Measurements from ENCODE around the gene APOBEC2. TPM values are rescaled to one million over a fixed set of nuclear protein-coding genes. Genes with fewer than 3 reads are reported as not detected.
A peak's percentile ranks its signal among the peaks of the same experiment; 100 is the strongest.

APOBEC2 gene
- total and polyA plus RNA-seq, 9 of the 15 experiments (the other 6 are each of a cell fraction or from before 2014, with no cell fraction given): 0.25 to 1.6 TPM; not detected in 7

GRCh38 chr6:41027799-41028560 lies 25.0 kb upstream of the APOBEC2 start (continued):
- TF ChIP-seq HLTF (IDR thresholded peaks at IDR 0.05) (no peak), TCF7 (IDR thresholded peaks at IDR 0.05; ENCODE audit: borderline replicate concordance) (no peak), BCLAF1 (IDR thresholded peaks at IDR 0.05; ENCODE audit: borderline replicate concordance in 1 of 2, control insufficient read depth in 1 of 2, low read depth in 2 of 2, low read length in 1 of 2) (no peak), BMI1 (IDR thresholded peaks at IDR 0.05; ENCODE audit: low read length) (no peak), ATF7 (IDR thresholded peaks at IDR 0.05) (peak; percentile 58), YBX1 (IDR thresholded peaks at IDR 0.05) (no peak), IRF2 (CRISPR knock-in tag; IDR thresholded peaks at IDR 0.05) (no peak), ZNF274 (IDR thresholded peaks at IDR 0.05; ENCODE audit: borderline replicate concordance, low read depth, low read length) (no peak), RBFOX2 (IDR thresholded peaks at IDR 0.05; ENCODE audit: low read depth, low read length) (peak; percentile 69), ZNF431 (CRISPR knock-in tag; IDR thresholded peaks at IDR 0.05) (0 out of 2 replicates have a peak, but pooled peaks have one; percentile 23), ZSCAN29 (IDR thresholded peaks at IDR 0.05) (no peak), SMARCA4 (IDR thresholded peaks at IDR 0.05) (no peak), POLR2G (IDR thresholded peaks at IDR 0.05; ENCODE audit: low read depth, low read length) (peak; percentile 72), ARID1B (IDR thresholded peaks at IDR 0.05) (no peak), THAP12 (CRISPR knock-in tag; IDR thresholded peaks at IDR 0.05) (no peak), TCF15 (CRISPR knock-in tag; IDR thresholded peaks at IDR 0.05) (no peak), CREM (IDR thresholded peaks at IDR 0.05; ENCODE audit: low read depth) (peak; percentile 62), ZNF589 (CRISPR knock-in tag; IDR thresholded peaks at IDR 0.05; ENCODE audit: low read depth) (peak; percentile 79; the same call in 1 of the 2 replicates), RB1 (IDR thresholded peaks at IDR 0.05; ENCODE audit: low read depth) (peak; percentile 97), GATA2 (CRISPR knock-in tag; IDR thresholded peaks at IDR 0.05) (no peak)
- TF ChIP-seq, protein P1, sequence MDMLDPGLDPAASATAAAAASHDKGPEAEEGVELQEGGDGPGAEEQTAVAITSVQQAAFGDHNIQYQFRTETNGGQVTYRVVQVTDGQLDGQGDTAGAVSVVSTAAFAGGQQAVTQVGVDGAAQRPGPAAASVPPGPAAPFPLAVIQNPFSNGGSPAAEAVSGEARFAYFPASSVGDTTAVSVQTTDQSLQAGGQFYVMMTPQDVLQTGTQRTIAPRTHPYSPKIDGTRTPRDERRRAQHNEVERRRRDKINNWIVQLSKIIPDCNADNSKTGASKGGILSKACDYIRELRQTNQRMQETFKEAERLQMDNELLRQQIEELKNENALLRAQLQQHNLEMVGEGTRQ (CRISPR knock-in tag; IDR thresholded peaks at IDR 0.05): no peak
- TF ChIP-seq, protein P2, sequence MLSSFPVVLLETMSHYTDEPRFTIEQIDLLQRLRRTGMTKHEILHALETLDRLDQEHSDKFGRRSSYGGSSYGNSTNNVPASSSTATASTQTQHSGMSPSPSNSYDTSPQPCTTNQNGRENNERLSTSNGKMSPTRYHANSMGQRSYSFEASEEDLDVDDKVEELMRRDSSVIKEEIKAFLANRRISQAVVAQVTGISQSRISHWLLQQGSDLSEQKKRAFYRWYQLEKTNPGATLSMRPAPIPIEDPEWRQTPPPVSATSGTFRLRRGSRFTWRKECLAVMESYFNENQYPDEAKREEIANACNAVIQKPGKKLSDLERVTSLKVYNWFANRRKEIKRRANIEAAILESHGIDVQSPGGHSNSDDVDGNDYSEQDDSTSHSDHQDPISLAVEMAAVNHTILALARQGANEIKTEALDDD (IDR thresholded peaks at IDR 0.05): no peak

Measured in K562 (cell line).